Activated naive CD8-positive, alpha-beta T cell (primary cell): Measurements from ENCODE around the gene H6PD.

Experiments
- H3K27ac Mint-ChIP-seq: one replicate; pipeline ENCODE4 v1.8.0; 2021; ENCODE audit warnings: mixed read lengths
- H3K27me3 Mint-ChIP-seq: one replicate; pipeline ENCODE4 v1.8.0; 2021; ENCODE audit warnings: mixed read lengths
- H3K36me3 Mint-ChIP-seq: one replicate; pipeline ENCODE4 v1.8.0; 2021; ENCODE audit warnings: mixed read lengths
- H3K4me1 Mint-ChIP-seq: one replicate; pipeline ENCODE4 v1.8.0; 2021; ENCODE audit warnings: low read depth, mixed read lengths
- H3K4me3 Mint-ChIP-seq: one replicate; pipeline ENCODE4 v1.8.0; 2021; ENCODE audit warnings: mild to moderate bottlenecking, mixed read lengths
- H3K9me3 Mint-ChIP-seq: one replicate; pipeline ENCODE4 v1.8.0; 2021; ENCODE audit warnings: low read depth, mixed read lengths

H6PD gene, protein sequence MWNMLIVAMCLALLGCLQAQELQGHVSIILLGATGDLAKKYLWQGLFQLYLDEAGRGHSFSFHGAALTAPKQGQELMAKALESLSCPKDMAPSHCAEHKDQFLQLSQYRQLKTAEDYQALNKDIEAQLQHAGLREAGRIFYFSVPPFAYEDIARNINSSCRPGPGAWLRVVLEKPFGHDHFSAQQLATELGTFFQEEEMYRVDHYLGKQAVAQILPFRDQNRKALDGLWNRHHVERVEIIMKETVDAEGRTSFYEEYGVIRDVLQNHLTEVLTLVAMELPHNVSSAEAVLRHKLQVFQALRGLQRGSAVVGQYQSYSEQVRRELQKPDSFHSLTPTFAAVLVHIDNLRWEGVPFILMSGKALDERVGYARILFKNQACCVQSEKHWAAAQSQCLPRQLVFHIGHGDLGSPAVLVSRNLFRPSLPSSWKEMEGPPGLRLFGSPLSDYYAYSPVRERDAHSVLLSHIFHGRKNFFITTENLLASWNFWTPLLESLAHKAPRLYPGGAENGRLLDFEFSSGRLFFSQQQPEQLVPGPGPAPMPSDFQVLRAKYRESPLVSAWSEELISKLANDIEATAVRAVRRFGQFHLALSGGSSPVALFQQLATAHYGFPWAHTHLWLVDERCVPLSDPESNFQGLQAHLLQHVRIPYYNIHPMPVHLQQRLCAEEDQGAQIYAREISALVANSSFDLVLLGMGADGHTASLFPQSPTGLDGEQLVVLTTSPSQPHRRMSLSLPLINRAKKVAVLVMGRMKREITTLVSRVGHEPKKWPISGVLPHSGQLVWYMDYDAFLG

GRCh38 chr1:9234223-9235095 lies at the start of gene H6PD:
H6PD (plus strand) TSS chr1:9234774; CDS start chr1:9244935, 10,161 bp downstream.
- Mint-ChIP-seq H3K27me3 (no peaks in the 10 kb centered on the region), H3K4me3 (peak within 1 kb of the TSS; percentile 93), H3K27ac (peak within 1 kb of the TSS; percentile 95), H3K4me1 (peaks cover 36% of the 10 kb centered on the region), H3K9me3 (no peaks in the 10 kb centered on the region), H3K36me3 (no peaks in the 10 kb centered on the region)

- no peak overlapping the region for H3K4me3 Mint-ChIP-seq
- H3K9me3 Mint-ChIP-seq, result no peaks in the 10 kb centered on the region
- peaks cover 8% of the 10 kb centered on the region for H3K4me1 Mint-ChIP-seq
- H3K36me3 Mint-ChIP-seq, result no peaks in the 10 kb centered on the region
- H3K27me3 Mint-ChIP-seq, result peaks cover 17% of the 10 kb centered on the region
- H3K27ac Mint-ChIP-seq, result no peak overlapping the region
Observed at GRCh38 chr1:9186082-9186859, 48.3 kb upstream of the H6PD start.

DNA sequence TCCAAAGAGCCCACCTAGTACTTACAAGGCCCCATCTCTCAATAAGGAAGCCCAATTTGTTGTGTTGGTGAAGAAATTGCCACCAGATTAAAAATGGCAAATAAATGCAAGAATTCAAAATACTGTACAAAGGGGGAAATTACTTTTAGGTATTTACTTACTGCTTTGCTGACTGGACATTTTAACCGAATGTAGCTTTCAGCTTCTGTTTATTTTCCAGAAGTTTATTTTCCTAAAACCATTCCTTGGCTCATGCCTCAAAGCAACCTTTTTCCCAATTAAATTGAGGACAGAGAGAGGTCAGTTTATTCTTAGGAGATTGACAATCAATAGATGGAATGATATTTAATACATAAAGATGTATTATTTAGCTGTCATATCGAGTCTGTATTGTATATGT lies 47.6 kb upstream of the H6PD start:
- H3K4me1 Mint-ChIP-seq, result peaks cover 2% of the 10 kb centered on the region
- H3K27ac Mint-ChIP-seq, result no peak overlapping the region
- no peaks in the 10 kb centered on the region for H3K36me3 Mint-ChIP-seq
- H3K9me3 Mint-ChIP-seq, result no peaks in the 10 kb centered on the region
- H3K27me3 Mint-ChIP-seq, result peaks cover 12% of the 10 kb centered on the region
- H3K4me3 Mint-ChIP-seq, result no peak overlapping the region

- Mint-ChIP-seq H3K27me3 (peaks cover 6% of the 10 kb centered on the region), H3K9me3 (no peaks in the 10 kb centered on the region), H3K4me3 (no peak overlapping the region), H3K36me3 (no peaks in the 10 kb centered on the region), H3K27ac (no peak overlapping the region), H3K4me1 (no peaks in the 10 kb centered on the region)
Observed at GRCh38 chr1:9190234-9190633, 44.3 kb upstream of the H6PD start.

DNA sequence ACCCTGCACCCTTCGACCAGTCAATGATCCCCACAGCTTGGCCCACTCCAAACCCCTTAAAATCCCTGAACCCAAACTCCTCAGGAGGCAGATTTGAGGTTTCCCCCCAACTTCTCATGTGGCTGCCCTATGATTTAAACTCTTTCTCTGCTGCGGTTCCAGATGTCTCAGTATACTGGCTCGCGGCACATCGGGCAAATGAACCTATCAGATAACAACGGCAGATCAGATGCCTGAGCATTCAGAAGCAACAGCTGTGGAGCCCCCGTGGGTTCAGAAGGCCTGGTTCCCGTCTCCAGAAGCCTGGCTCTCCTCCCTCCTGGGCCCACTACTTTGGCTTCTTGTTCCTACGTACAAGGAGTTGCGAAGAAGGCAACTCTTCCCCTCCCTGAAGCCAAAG lies 43.3 kb upstream of the H6PD start:
- H3K36me3 Mint-ChIP-seq, result no peaks in the 10 kb centered on the region
- H3K9me3 Mint-ChIP-seq, result no peaks in the 10 kb centered on the region
- H3K27me3 Mint-ChIP-seq, result peaks cover 7% of the 10 kb centered on the region
- no peak overlapping the region for H3K27ac Mint-ChIP-seq
- H3K4me3 Mint-ChIP-seq, result no peak overlapping the region
- H3K4me1 Mint-ChIP-seq, result peaks cover 1% of the 10 kb centered on the region

GRCh38 chr1:9192578-9193232 lies 41.9 kb upstream of the H6PD start:
- Mint-ChIP-seq H3K36me3 (no peaks in the 10 kb centered on the region), H3K9me3 (no peaks in the 10 kb centered on the region), H3K4me3 (no peak overlapping the region), H3K4me1 (peaks cover 6% of the 10 kb centered on the region), H3K27ac (no peak overlapping the region), H3K27me3 (peaks cover 14% of the 10 kb centered on the region)

DNA sequence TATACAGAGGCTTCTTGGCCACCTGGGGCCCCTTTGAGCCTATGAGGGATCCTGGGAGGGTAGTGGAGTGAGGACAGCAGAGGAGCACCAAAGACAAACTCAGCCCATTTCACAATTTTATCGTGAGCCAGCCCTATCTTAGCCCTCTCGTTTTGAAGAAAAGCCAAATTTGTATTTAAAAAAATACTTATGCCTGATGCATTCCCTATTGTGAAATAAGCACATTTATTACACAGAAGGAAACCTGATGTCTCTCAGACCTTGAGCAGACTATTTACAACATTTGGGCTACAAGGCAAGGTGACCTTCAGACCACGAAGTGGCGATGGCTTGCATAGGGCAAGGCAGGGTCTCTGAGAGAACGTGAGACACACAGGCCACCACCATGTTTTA lies 41.3 kb upstream of the H6PD start:
- Mint-ChIP-seq H3K36me3 (no peaks in the 10 kb centered on the region), H3K4me1 (peaks cover 6% of the 10 kb centered on the region), H3K9me3 (no peaks in the 10 kb centered on the region), H3K27ac (no peak overlapping the region), H3K27me3 (peaks cover 14% of the 10 kb centered on the region), H3K4me3 (no peak overlapping the region)

DNA sequence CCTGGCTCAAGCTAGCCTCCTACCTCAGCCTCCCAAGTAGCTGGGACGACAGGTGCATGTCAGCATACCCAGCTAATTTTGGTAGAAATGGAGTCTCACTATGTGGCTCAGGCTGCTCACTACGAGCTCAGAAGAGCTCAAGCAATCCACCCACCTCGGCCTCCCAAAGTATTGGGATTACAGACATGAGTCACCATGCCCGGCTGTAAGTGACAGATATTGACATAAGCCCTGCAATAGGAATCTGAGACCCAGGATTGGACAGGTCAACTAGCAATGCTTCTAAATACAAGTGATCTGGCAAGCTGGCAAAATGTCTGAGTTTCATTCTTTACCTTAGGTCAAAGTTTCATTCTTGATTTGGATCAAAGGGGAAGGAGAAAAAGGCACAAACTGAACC lies 40.5 kb upstream of the H6PD start:
- Mint-ChIP-seq H3K4me3 (no peak overlapping the region), H3K9me3 (no peaks in the 10 kb centered on the region), H3K4me1 (peaks cover 7% of the 10 kb centered on the region), H3K27ac (no peak overlapping the region), H3K27me3 (peaks cover 16% of the 10 kb centered on the region), H3K36me3 (no peaks in the 10 kb centered on the region)

DNA sequence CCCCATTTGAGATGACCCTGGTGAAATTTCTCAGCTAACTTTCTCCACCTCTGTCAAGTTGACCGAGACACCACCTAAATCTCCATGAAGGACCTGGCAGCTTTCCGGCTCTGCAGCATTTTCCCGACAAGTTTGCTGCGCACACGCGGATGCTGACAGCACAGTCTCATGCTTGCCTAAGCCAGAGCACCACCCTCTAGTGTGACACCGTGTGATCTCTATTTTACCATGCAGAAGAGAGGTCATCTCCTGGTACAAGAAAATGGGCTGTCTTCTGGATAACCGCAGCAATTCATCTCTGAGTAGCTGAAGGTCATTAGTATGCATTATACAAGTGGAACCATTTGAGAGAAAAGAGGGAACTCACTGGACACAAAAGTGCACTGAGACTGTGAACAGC lies 38.9 kb upstream of the H6PD start:
- no peak overlapping the region for H3K27ac Mint-ChIP-seq
- H3K4me1 Mint-ChIP-seq, result peaks cover 13% of the 10 kb centered on the region
- peaks cover 26% of the 10 kb centered on the region for H3K27me3 Mint-ChIP-seq
- no peaks in the 10 kb centered on the region for H3K9me3 Mint-ChIP-seq
- no peaks in the 10 kb centered on the region for H3K36me3 Mint-ChIP-seq
- H3K4me3 Mint-ChIP-seq, result no peak overlapping the region

- Mint-ChIP-seq H3K27ac (peak overlapping the region; percentile 22), H3K4me1 (peaks cover 20% of the 10 kb centered on the region), H3K4me3 (no peak overlapping the region), H3K27me3 (peaks cover 25% of the 10 kb centered on the region), H3K9me3 (no peaks in the 10 kb centered on the region), H3K36me3 (no peaks in the 10 kb centered on the region)
Observed at GRCh38 chr1:9196129-9197040, 38.2 kb upstream of the H6PD start.

- H3K4me1 Mint-ChIP-seq, result peaks cover 28% of the 10 kb centered on the region
- H3K27me3 Mint-ChIP-seq, result peaks cover 27% of the 10 kb centered on the region
- H3K4me3 Mint-ChIP-seq, result no peak overlapping the region
- H3K9me3 Mint-ChIP-seq, result no peaks in the 10 kb centered on the region
- H3K27ac Mint-ChIP-seq, result no peak overlapping the region
- H3K36me3 Mint-ChIP-seq, result no peaks in the 10 kb centered on the region
Observed at GRCh38 chr1:9197186-9198099, 37.1 kb upstream of the H6PD start.

DNA sequence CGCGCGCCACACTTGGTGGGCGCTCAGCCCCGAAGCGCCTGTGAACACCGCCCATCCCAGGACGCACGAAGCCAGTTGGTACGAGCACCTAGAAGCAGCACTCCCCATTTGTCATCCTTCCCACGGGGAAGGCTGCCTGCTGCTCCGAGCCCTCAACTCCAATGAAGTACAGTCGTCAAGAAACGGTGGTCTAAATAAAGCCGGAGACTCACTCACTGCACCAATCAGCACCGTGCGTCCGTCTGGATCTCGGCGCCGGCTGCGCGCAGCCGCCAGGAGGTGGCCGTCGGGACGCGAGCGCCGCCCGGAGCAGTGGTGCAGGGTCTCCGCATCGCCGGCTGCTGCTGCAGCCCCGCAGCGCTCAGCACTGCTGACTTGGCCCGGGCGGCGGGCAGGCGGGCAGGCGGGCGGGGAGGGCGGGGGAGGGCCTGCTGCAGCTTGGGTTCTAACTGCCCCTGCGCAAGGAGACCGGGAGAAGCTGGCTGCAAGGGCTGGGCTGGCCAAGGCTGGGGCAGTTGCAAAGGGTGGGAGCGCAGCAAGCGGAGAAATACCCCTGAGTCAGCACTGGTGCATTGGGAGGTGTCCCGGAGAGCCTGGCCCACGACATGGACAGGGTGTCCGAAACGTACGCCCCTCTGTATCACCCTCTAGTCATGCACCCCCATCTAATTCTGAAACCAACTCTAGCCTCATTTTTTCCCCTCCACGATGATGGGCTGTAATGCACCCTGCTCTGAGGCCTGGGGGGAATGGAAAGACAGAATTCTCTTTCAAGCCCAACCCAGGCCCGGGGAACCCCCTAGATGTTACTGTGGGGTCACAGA lies 35.8 kb upstream of the H6PD start:
- no peaks in the 10 kb centered on the region for H3K9me3 Mint-ChIP-seq
- H3K4me3 Mint-ChIP-seq, result no peak overlapping the region
- peaks cover 41% of the 10 kb centered on the region for H3K4me1 Mint-ChIP-seq
- H3K27ac Mint-ChIP-seq, result no peak overlapping the region
- peaks cover 37% of the 10 kb centered on the region for H3K27me3 Mint-ChIP-seq
- no peaks in the 10 kb centered on the region for H3K36me3 Mint-ChIP-seq
